SK-N-SH treated with all-trans-retinoic acid at 6 μM for 48 hours (cell line): ENCODE measurements around the gene IFNA6.

Source experiments
- ATAC-seq: fragments of 200-7000 bp; cut with Tn5 transposase; 3 replicates; pipeline ENCODE4 v1.9.1; 2020; ENCODE audit warnings: mild to moderate bottlenecking, moderate library complexity
- ARNTL ChIP-seq: fragments of 450-650 bp; formaldehyde crosslinking; IDR thresholded peaks from 2 replicates; pipeline ENCODE4 v1.5.0; 2020; ENCODE audit warnings: low read depth, mild to moderate bottlenecking, moderate library complexity, borderline replicate concordance
- BACH2 ChIP-seq: fragments of 250-450 bp; sonication (Bioruptor Pico); IDR thresholded peaks from 2 replicates; pipeline ENCODE4 v1.9.0; 2021; ENCODE audit warnings: mild to moderate bottlenecking, borderline replicate concordance
- CREB5 ChIP-seq: fragments of 250-450 bp; sonication (Bioruptor Pico); IDR thresholded peaks from 2 replicates; pipeline ENCODE4 v1.5.1; 2020; ENCODE audit warnings: low read depth, mild to moderate bottlenecking, moderate library complexity
- CSDC2 ChIP-seq: fragments of 250-450 bp; sonication (Bioruptor Pico); IDR thresholded peaks from 2 replicates; pipeline ENCODE4 v1.5.0; 2020; ENCODE audit warnings: mild to moderate bottlenecking, moderate library complexity
- ESRRG ChIP-seq: fragments of 250-450 bp; sonication (Bioruptor Pico); IDR thresholded peaks from 2 replicates; pipeline ENCODE4 v1.6.1; 2021; ENCODE audit warnings: mild to moderate bottlenecking
- GLIS3 ChIP-seq: fragments of 250-450 bp; sonication (Bioruptor Pico); IDR thresholded peaks from 2 replicates; pipeline ENCODE4 v1.5.0; 2020; ENCODE audit warnings: mild to moderate bottlenecking, moderate library complexity
- PATZ1 ChIP-seq: fragments of 250-450 bp; sonication (Bioruptor Pico); IDR thresholded peaks from 2 replicates; pipeline ENCODE4 v1.8.0; 2020; ENCODE audit warnings: mild to moderate bottlenecking, moderate library complexity, borderline replicate concordance
- POU6F1 ChIP-seq: fragments of 250-450 bp; sonication (Bioruptor Pico); IDR thresholded peaks from 2 replicates; pipeline ENCODE4 v1.8.0; 2021; ENCODE audit warnings: low read depth, mild to moderate bottlenecking, moderate library complexity, borderline replicate concordance
- SNAI2 ChIP-seq: fragments of 250-450 bp; sonication (Bioruptor Pico); IDR thresholded peaks from 2 replicates; pipeline ENCODE4 v1.5.0; 2020; ENCODE audit warnings: mild to moderate bottlenecking, moderate library complexity
- TCF4 ChIP-seq: fragments of 250-450 bp; sonication (Bioruptor Pico); IDR thresholded peaks from 2 replicates; pipeline ENCODE4 v1.8.0; 2021; ENCODE audit warnings: mild to moderate bottlenecking, moderate library complexity, borderline replicate concordance
- ZFP3 ChIP-seq: fragments of 250-450 bp; sonication (Bioruptor Pico); IDR thresholded peaks from 2 replicates; pipeline ENCODE4 v1.5.0; 2020; ENCODE audit warnings: mild to moderate bottlenecking, moderate library complexity
- ZFP30 ChIP-seq: fragments of 450-650 bp; formaldehyde crosslinking; IDR thresholded peaks from 2 replicates; pipeline ENCODE4 v1.5.0; 2022; ENCODE audit warnings: mild to moderate bottlenecking, moderate library complexity
- ZNF565 ChIP-seq: fragments of 450-650 bp; formaldehyde crosslinking; conservative IDR thresholded peaks from 2 replicates; pipeline ENCODE4 v1.5.0; 2020; ENCODE audit warnings: low read depth, mild to moderate bottlenecking, moderate library complexity
- ZNF70 ChIP-seq: fragments of 450-650 bp; formaldehyde crosslinking; IDR thresholded peaks from 2 replicates; pipeline ENCODE4 v1.5.0; 2020; ENCODE audit warnings: mild to moderate bottlenecking, moderate library complexity
- ZNF8 ChIP-seq: fragments of 450-650 bp; formaldehyde crosslinking; IDR thresholded peaks from 2 replicates; pipeline ENCODE4 v1.5.0; 2020; ENCODE audit warnings: mild to moderate bottlenecking, moderate library complexity
- TF ChIP-seq, protein P1 (sequence below): fragments of 250-450 bp; sonication (Bioruptor Pico); IDR thresholded peaks from 2 replicates; pipeline ENCODE4 v1.5.1; 2021; ENCODE audit warnings: mild to moderate bottlenecking, moderate library complexity

Gene IFNA6

DNA sequence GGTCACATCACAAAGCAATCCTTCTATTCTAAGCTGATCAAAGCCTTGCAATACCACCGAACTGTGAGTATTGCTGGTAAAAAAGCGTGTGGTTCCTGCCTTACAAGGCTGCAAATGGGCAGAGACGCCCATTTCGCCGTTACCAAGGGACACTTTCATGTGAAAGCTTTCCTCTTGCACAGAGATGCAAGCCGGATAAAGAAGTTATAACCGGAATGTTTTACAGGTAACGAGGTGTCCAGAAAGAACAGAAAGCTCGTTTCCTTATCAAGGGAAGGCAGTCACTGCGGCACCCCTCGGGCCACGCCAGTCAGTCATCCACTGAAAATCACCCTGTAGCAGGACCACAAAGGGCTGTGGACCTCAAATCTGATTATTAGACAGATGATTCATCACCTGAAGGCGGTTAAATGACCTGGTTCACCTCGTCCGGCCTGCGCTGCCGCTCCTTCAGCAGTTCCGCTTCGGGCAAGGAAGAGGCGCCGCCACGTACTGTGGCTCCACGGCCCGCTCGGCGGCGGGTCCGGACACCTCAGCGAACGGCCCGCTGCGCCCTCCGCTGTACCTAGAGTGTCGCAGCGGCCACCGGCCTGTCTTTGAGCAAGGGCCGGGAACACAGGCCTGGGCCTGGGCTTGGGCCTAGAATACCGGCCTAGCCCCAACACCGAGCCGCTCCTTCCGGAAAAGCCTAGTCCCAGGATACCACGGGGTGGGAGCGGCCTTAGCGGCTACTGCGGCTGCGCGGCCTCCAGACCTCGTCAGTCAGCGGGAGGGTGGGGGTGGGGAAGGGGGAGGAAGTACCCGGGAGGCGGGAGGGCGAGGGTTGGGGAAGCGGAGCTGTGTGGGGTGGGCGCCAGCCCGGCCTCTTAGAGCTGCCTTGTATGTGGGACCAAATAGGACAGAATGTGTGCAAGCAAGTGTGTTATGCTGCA lies 15.7 kb downstream of the IFNA6 start, which contains the start of gene KLHL9 (continued):
- TF ChIP-seq POU6F1, result no peak
- no peak for TF ChIP-seq GLIS3 (CRISPR knock-in tag)
- TF ChIP-seq ARNTL, result no peak
- no peak for TF ChIP-seq SNAI2
- TF ChIP-seq PATZ1 (CRISPR knock-in tag), result no peak
- no peak for TF ChIP-seq TCF4 (CRISPR knock-in tag)

GRCh38 chr9:21333226-21333625 lies 17.5 kb downstream of the IFNA6 start:
- TF ChIP-seq ZFP30 (CRISPR knock-in tag) (no peak), POU6F1 (no peak), ZFP3 (CRISPR knock-in tag) (no peak), ESRRG (CRISPR knock-in tag) (no peak)
- TF ChIP-seq, protein P1, sequence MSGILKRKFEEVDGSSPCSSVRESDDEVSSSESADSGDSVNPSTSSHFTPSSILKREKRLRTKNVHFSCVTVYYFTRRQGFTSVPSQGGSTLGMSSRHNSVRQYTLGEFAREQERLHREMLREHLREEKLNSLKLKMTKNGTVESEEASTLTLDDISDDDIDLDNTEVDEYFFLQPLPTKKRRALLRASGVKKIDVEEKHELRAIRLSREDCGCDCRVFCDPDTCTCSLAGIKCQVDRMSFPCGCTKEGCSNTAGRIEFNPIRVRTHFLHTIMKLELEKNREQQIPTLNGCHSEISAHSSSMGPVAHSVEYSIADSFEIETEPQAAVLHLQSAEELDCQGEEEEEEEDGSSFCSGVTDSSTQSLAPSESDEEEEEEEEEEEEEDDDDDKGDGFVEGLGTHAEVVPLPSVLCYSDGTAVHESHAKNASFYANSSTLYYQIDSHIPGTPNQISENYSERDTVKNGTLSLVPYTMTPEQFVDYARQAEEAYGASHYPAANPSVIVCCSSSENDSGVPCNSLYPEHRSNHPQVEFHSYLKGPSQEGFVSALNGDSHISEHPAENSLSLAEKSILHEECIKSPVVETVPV (CRISPR knock-in tag), result no peak
- TF ChIP-seq, all 23 proteins: peak for 0
- ATAC-seq, result no peak

DNA sequence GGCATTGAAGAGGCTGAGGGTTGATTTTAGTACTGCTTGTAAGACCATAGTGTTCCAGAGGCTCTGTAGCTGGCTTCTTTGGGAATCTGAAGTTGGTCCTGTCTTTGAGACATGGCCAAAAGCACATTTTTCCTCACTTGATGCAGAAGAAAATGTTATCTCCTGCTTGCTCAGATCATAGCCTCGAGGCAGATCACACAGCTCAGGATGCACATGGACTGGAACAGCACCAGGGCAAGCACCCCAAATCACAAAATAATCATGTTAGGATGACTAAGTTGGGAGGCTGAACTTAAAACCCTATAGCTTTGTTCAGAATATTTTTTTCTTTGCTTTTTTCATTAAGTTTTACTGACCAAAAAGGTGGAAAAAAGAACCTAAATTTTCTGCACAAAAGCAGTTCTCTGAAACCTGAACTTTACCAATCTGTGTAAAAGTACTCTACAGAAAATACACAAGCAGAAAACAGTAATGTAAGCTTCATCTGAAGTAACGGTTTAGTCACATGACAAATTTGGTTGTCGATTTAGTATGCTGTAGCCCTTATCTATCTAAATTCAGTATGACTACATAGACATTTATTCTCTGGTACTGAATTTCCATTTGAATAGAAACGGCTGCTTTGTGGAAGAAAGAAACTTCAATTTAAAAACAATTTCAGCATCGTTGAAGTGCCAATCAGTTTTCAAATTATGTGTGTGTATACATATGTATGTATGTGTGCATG lies 18.8 kb downstream of the IFNA6 start:
- no peak for ATAC-seq
- TF ChIP-seq ZNF70, result no peak
- no peak for TF ChIP-seq ZFP3 (CRISPR knock-in tag)
- no peak for TF ChIP-seq CREB5 (CRISPR knock-in tag)
- no peak for TF ChIP-seq ESRRG (CRISPR knock-in tag)
- no peak for TF ChIP-seq GLIS3 (CRISPR knock-in tag)
- TF ChIP-seq ZNF8 (CRISPR knock-in tag), result no peak
- TF ChIP-seq, protein P1 (CRISPR knock-in tag), result no peak
- no peak for TF ChIP-seq SNAI2
- TF ChIP-seq CSDC2 (CRISPR knock-in tag), result no peak
- TF ChIP-seq ARNTL, result no peak
- no peak for TF ChIP-seq ZNF565
- no peak for TF ChIP-seq BACH2 (CRISPR knock-in tag)
- no peak for TF ChIP-seq ZFP30 (CRISPR knock-in tag)
- no peak for TF ChIP-seq TCF4 (CRISPR knock-in tag)
- TF ChIP-seq PATZ1 (CRISPR knock-in tag), result no peak
